GM19463 (cell line): Measurements from ENCODE around the gene MEMO1.
A peak's percentile ranks its signal among the peaks of the same experiment; 100 is the strongest.
"Not testable (repeated sequence)": the region's sequence is repeated elsewhere in the genome, so short reads cannot be mapped to it uniquely, and the experiment has no call there.

Experiments
- ATAC-seq: cut with Tn5 transposase; IDR thresholded peaks from one replicate; pipeline ENCODE4 v1.9.1; 2021; ENCODE audit warnings: mild to moderate bottlenecking, moderate library complexity; ENCODE audit not compliant: unreplicated experiment

MEMO1 gene

DNA sequence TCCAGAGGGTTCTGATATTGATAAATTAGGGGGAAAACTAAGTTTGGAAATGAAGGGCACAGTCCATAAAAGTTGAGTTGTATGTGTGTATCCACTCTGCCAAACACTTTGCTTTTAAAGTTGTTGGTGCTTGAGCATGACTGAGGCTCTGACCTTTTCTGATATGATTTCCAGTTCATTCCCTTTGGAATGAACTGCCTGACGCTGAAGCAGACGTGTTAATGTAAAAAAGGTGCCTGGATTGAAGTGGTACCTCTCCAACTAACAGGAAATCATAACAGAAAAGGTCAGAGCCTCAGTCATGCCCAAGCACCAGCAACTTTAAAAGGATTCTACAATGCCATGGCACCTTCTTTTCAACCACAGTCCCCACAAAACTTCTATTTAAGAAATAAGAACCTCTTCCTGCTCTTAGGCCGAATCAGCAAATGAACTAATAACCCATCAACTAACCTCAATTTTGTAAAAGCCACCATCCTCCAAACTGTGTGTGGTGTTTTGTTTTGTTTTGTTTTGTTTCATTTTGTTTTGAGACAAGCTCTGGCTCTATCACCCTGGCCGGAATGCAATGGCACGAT, 52.6 kb downstream of the MEMO1 start:
- no peak for ATAC-seq

DNA sequence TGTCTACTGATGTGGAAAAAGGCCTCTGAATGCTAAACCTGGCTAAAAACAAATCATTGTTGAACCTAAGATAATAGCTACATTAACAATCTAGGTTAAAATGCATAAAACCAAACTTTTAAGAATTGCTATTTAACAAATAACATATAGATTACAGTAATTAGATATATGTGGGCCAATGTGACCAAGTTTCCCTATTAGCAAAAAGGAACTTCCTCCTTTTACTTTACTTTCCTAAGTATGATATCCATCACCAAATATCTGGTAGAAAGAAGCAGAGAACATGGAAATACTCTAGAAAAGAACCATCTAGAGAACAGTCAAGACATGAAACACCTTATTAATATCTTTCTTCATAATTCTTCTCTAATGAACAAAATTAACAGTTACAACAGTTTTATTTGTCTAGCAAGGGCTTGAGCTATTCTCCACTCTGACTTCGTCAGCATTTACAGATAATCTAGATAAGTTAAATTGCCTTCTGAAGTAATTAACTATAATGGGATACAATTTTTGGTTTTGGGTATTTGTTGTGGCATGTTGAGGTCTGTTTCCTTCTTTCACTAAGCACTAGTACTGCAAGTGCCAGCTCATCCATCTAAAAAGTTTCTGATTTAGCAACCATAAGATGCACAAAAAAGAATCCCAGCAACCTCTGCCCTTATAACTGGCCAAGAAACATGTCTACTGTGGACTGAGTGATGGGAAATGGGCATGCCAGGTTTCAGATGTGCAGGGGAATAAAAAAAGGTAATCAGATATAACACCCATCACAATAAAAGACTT, 53.3 kb downstream of the MEMO1 start:
- ATAC-seq: no peak

DNA sequence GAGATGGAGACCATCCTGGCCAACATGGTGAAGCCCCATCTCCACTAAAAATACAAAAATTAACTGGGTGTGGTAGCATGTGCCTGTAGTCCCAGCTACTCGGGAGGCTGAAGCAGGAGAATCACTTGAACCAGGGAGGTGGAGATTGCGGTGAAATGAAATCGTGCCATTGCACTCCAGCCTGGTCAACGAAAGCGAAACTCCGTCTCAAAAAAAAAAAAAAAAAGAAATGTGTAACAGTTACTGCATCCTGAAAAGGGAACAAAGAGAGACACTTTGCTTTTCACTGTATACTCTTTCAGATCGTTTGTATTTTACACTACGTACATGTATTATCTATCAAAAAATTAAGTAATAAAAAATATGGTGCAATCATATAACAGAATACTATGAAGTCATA, 53.9 kb downstream of the MEMO1 start:
- ATAC-seq: not testable (repeated sequence)

- no peak for ATAC-seq
These were observed 54.5 kb downstream of the MEMO1 start for GRCh38 chr2:31956312-31956711.

- not testable (repeated sequence) for ATAC-seq
These were observed 57.7 kb downstream of the MEMO1 start for GRCh38 chr2:31953095-31953494.

DNA sequence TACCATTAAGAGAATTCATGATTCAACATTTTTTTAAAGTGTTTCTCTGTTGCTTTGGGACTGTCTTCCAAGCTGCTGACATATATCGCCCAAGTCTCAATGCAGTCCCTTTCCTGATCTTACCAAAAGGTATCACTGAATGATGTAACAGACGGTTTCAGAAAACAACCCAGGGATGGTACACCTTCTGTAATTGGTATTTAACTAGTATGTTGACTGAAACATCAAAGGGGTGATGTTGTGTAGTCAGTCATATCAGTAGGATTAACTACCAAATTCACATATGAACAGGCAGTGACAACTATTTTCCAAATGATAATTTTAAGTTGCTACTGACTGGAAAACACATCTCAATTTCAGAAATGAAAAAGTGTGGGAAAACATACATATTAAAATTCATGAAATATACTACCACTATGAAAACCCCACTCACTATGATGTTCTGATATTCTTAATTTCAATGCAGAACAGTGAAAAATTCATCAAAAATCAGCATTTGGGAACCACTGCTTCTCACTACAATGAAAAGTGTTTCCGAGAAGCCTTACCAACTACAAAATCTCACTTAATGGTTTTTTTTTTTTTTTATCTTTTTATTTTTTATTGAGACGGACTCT, 59.8 kb downstream of the MEMO1 start:
- no peak for ATAC-seq

GRCh38 chr2:31947871-31948270, 62.9 kb downstream of the MEMO1 start:
- ATAC-seq: no peak

- ATAC-seq: no peak
These were observed 64.0 kb downstream of the MEMO1 start for GRCh38 chr2:31946838-31947237.

DNA sequence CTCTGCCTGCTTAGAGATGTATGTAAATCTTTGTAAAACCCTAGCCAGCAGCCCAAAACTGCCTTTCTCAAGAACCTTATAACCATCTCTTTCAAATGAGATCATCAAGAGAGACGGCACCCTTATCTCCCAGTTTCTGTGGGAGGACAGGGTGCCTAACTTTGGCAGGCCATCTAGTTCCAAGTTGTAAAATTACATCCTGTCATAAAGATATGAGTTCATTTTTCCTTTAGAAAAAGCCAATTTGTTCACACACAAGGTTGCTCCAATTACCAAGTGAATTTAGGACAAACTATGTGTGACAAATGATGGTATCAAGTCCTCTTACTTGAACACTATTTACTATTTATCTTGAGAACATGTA, 65.3 kb downstream of the MEMO1 start:
- ATAC-seq: no peak

DNA sequence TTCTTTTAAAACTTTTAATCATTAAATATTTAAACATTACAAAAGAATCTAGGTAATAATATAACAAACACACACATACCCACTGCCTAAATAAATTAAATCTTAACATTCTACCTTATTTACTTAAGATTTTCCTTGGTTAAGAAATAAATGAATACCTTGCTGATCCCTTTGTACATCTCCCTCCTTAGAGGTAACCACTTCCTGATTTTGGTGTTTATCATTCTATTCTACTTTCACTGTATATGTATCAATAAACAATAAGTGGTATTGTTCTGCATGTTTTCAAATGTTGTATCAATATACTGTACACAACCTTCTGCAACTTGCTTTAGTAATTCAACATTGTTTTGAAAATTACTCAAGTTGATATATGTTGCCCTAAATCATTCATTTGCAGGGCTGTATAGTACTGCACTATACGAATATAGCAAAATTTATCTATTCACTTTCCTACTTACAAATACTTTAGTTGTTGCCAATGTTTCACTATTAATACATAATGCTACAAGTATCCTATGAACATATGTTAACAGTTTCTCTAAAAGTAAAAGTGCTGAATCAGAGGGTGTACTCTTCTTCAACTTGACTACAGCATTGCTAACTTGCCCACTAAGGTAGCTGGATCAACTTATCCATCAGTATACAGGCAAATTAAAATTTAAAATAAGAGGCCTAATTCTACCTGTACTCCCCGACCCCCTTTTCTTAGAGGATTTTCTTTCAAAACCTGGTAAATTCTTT, 65.8 kb downstream of the MEMO1 start:
- ATAC-seq: no peak

GRCh38 chr2:31943636-31944225, 67.1 kb downstream of the MEMO1 start:
- no peak for ATAC-seq

GRCh38 chr2:31940920-31941319, 69.9 kb downstream of the MEMO1 start:
- no peak for ATAC-seq

GRCh38 chr2:31937741-31938140, 73.1 kb downstream of the MEMO1 start:
- no peak for ATAC-seq

DNA sequence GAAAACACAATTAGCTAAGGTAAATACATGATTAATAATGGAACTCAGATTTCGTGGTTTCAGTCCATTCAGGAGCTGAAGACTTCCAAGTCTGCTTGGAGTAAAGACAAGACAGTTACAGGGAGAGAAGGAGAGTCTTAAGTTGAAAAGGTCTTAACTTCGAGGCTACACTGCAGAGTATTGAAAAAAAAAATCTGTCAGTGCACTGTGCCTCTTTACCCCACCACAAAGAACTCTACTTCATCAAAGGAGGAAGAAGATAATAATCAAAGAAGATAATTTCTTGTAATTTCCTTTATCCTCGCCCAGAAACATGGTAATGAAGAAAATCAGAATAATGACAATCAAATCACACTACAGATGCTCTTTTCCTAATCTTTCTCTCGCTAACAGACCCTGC, 75.4 kb downstream of the MEMO1 start:
- no peak for ATAC-seq

GRCh38 chr2:31933066-31933465, 77.7 kb downstream of the MEMO1 start:
- no peak for ATAC-seq

- ATAC-seq: no peak
These were observed 78.2 kb downstream of the MEMO1 start for GRCh38 chr2:31932589-31932988.

- no peak for ATAC-seq
These were observed 78.9 kb downstream of the MEMO1 start for GRCh38 chr2:31931916-31932315.

GRCh38 chr2:31925517-31925916, 85.3 kb downstream of the MEMO1 start:
- ATAC-seq: no peak

DNA sequence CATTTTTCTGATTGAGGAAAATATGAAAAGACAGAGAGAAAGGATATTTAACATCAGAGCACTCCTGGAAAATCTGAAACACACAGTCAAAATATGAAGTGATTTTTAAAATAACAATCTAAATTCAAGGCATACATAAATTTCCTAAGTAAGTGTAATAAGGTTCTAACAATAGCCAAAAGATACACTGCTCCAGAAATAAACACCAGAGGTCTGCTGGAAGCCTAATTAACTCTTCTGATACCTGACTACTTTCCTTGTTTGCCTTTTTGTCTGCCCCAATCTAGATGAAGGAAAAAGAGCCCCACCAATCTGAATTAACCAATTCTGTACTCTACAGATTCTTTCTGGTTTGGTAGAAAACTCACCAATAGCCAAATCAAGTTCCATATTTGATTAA, 87.1 kb downstream of the MEMO1 start:
- no peak for ATAC-seq

- peak; percentile 68 for ATAC-seq
These were observed 88.0 kb downstream of the MEMO1 start for GRCh38 chr2:31922542-31923408.
